IPS-15b (cell line): ENCODE data around the gene MTA1.

Experiments used
- H3K27me3 ChIP-seq: one replicate; pipeline ENCODE4 v1.6.1; 2013; ENCODE audit warnings: low read length; ENCODE audit not compliant: control insufficient read depth, insufficient read depth
- H3K36me3 ChIP-seq: one replicate; pipeline ENCODE4 v1.6.1; 2013; ENCODE audit warnings: low read length; ENCODE audit not compliant: control insufficient read depth, insufficient read depth
- H3K4me1 ChIP-seq: one replicate; pipeline ENCODE4 v1.6.1; 2013; ENCODE audit warnings: mild to moderate bottlenecking, low read length; ENCODE audit not compliant: control insufficient read depth, insufficient read depth
- H3K4me3 ChIP-seq: one replicate; pipeline ENCODE4 v1.5.1; 2013; ENCODE audit warnings: low read depth, low read length
- H3K9ac ChIP-seq: one replicate; pipeline ENCODE4 v1.6.1; 2013; ENCODE audit warnings: low read depth, mild to moderate bottlenecking, low read length
- H3K9me3 ChIP-seq: one replicate; pipeline ENCODE4 v1.6.1; 2013; ENCODE audit warnings: mild to moderate bottlenecking, low read length; ENCODE audit not compliant: control insufficient read depth, insufficient read depth

Gene MTA1

GRCh38 chr14:105475269-105476096, 55.9 kb downstream of the MTA1 start:
- Histone ChIP-seq H3K9ac (peak overlapping the region; percentile 37), H3K9me3 (no peaks in the 10 kb centered on the region), H3K36me3 (peaks cover 3% of the 10 kb centered on the region), H3K27me3 (peaks cover 44% of the 10 kb centered on the region), H3K4me1 (no peaks in the 10 kb centered on the region), H3K4me3 (peak overlapping the region; percentile 54)

DNA sequence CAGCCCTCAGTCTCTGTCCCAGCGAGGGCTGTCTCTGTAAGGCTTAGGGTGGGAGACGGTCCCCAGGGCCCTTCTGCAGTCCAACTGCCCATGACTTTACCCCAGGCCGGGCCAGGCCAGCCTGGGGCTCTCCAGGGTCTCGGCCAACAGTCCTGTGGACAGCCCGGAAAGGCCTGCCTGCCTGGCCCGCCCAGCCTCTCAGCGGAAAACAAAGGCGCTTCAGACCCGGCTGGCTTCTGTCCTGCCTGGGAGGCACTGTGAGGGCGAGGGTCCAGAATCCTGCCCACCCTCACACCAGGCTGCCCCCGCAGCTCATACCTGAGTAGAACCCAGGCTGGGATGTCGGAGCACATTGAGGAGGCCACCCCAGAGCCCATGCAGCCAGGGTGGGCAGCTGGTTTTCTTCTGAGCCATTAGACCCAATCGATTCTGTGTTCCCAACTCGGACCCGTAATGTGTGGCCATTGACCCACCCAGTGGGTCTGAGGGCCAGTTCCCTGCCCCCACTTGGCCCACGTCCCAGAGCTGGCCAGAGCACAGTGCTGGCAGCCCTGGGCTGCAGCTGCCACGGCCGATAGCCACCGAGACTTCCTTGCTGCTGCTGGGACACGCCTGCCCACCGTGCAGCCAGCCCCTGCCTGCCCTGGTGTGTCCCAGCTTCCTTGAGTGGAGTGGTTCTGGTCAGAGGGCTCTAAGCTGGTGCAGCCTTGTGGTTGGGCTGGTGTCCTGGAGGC, 56.6 kb downstream of the MTA1 start:
- Histone ChIP-seq H3K4me3 (peak overlapping the region; percentile 54), H3K27me3 (peaks cover 51% of the 10 kb centered on the region), H3K4me1 (no peaks in the 10 kb centered on the region), H3K9me3 (no peaks in the 10 kb centered on the region), H3K9ac (no peak overlapping the region), H3K36me3 (peaks cover 3% of the 10 kb centered on the region)

- H3K4me1 ChIP-seq, result peaks cover 1% of the 10 kb centered on the region
- H3K4me3 ChIP-seq, result no peak overlapping the region
- H3K27me3 ChIP-seq, result peaks cover 55% of the 10 kb centered on the region
- no peak overlapping the region for H3K9ac ChIP-seq
- no peaks in the 10 kb centered on the region for H3K9me3 ChIP-seq
- peaks cover 3% of the 10 kb centered on the region for H3K36me3 ChIP-seq
Observed at GRCh38 chr14:105476831-105477659, 57.4 kb downstream of the MTA1 start.

- no peak overlapping the region for H3K4me3 ChIP-seq
- no peak overlapping the region for H3K9ac ChIP-seq
- peaks cover 3% of the 10 kb centered on the region for H3K36me3 ChIP-seq
- H3K9me3 ChIP-seq, result no peaks in the 10 kb centered on the region
- H3K27me3 ChIP-seq, result peaks cover 59% of the 10 kb centered on the region
- H3K4me1 ChIP-seq, result peaks cover 3% of the 10 kb centered on the region
Observed at GRCh38 chr14:105477660-105478397, 58.2 kb downstream of the MTA1 start.

DNA sequence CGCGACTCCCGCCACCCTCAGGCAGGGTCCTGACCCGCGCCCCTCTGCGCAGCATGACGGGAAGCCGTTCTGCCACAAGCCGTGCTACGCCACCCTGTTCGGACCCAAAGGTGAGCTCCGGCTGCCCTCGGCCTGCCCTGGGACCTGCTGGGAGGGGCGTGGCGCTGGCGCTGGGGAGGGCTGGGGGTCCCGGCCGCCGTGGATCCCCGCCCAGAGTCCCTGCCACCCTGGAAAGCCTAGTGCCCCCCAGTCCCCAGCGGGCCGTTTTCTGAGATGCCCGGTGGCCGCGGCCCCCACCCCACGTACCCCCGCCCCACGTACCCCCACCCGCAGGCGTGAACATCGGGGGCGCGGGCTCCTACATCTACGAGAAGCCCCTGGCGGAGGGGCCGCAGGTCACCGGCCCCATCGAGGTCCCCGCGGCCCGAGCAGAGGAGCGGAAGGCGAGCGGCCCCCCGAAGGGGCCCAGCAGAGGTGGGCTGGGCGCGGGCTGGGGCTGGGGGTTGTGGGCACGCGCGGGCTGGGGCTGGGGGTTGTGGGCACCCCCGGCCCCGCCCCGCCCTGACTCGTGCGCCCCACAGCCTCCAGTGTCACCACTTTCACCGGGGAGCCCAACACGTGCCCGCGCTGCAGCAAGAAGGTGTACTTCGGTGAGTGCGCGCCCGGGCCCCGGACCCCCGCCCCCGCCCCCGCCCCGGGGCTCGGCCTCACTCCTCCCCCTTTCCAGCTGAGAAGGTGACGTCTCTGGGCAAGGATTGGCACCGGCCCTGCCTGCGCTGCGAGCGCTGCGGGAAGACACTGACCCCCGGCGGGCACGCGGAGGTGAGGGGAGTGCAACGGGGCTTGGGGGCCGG, 59.0 kb downstream of the MTA1 start:
- Histone ChIP-seq H3K4me1 (peaks cover 3% of the 10 kb centered on the region), H3K9ac (no peak overlapping the region), H3K4me3 (no peak overlapping the region), H3K9me3 (no peaks in the 10 kb centered on the region), H3K36me3 (peaks cover 3% of the 10 kb centered on the region), H3K27me3 (peaks cover 59% of the 10 kb centered on the region)

DNA sequence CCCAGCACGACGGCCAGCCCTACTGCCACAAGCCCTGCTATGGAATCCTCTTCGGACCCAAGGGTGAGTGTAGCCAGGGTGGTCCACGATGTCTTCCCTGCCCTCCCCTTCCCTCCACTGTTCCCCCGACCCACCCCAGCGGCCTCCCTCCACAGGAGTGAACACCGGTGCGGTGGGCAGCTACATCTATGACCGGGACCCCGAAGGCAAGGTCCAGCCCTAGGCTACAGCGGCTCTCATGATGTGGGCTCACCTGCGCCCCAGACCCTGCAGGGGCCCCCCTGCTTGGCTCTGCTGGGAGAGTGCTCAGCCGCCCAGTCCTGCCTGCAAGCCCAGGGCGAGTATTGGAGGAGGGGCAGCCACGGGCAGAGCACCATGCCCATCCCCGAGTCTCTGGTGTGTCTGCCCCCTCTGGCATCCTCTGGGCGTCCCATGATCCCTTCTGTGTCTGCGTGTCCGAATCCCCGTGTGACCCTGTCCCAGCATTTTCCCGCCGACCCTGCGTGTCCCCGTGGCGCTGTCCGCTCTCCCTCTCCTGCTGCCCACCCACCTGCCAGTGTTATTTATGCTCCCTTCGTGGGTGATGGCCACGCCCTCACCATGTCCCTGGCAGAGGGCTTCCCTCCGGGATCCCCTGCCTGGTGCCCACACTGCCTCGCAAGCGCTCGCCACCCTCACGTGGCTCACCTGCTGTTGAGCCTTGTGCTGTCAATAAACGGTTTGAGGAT, 60.0 kb downstream of the MTA1 start:
- Histone ChIP-seq H3K4me3 (peak overlapping the region; percentile 28), H3K27me3 (peaks cover 62% of the 10 kb centered on the region), H3K9me3 (no peaks in the 10 kb centered on the region), H3K4me1 (peaks cover 3% of the 10 kb centered on the region), H3K9ac (no peak overlapping the region), H3K36me3 (peaks cover 3% of the 10 kb centered on the region)

GRCh38 chr14:105480199-105480746, 60.6 kb downstream of the MTA1 start:
- H3K27me3 ChIP-seq, result peaks cover 66% of the 10 kb centered on the region
- H3K9me3 ChIP-seq, result no peaks in the 10 kb centered on the region
- no peak overlapping the region for H3K9ac ChIP-seq
- peak overlapping the region; percentile 28 for H3K4me3 ChIP-seq
- H3K4me1 ChIP-seq, result peaks cover 3% of the 10 kb centered on the region
- peaks cover 3% of the 10 kb centered on the region for H3K36me3 ChIP-seq

GRCh38 chr14:105480807-105481801, 61.5 kb downstream of the MTA1 start:
- peaks cover 3% of the 10 kb centered on the region for H3K4me1 ChIP-seq
- no peaks in the 10 kb centered on the region for H3K9me3 ChIP-seq
- H3K36me3 ChIP-seq, result peaks cover 3% of the 10 kb centered on the region
- H3K27me3 ChIP-seq, result peaks cover 65% of the 10 kb centered on the region
- H3K9ac ChIP-seq, result no peak overlapping the region
- H3K4me3 ChIP-seq, result peak overlapping the region; percentile 43

GRCh38 chr14:105481886-105482457, 62.3 kb downstream of the MTA1 start:
- Histone ChIP-seq H3K4me1 (peaks cover 3% of the 10 kb centered on the region), H3K27me3 (peaks cover 63% of the 10 kb centered on the region), H3K9me3 (no peaks in the 10 kb centered on the region), H3K9ac (no peak overlapping the region), H3K4me3 (peak overlapping the region; percentile 6), H3K36me3 (peaks cover 3% of the 10 kb centered on the region)
